IMR-90 (cell line): Measurements from ENCODE around the gene TMEM214. TPM values are rescaled to one million over a fixed set of nuclear protein-coding genes. Genes with fewer than 3 reads are reported as not detected.

Experiments used
- ATAC-seq: fragments of 200-7000 bp; cut with Tn5 transposase; 2 replicates; pipeline ENCODE4 v1.9.1; 2020; ENCODE audit warnings: low read depth, mild to moderate bottlenecking, moderate library complexity
- BruUV-seq: library from RNA; stranded (reverse); fragments of 400-500 nt; replicated peaks from 2 replicates; lab custom pipeline; 2021; lab: Mats Ljungman, UMichigan
- CTCF ChIA-PET: fragments of 300-600 bp; formaldehyde crosslinking; extraction: SDS; loops from one replicate; lab custom pipeline; 2021; ENCODE audit warnings: antibody characterized with exemption; lab: Yijun Ruan, JAX
- POLR2A ChIA-PET: fragments of 300-600 bp; sonication (Branson Sonifier 250); formaldehyde crosslinking; loops from one replicate; lab custom pipeline; 2022; ENCODE audit warnings: antibody characterized with exemption; ENCODE audit not compliant: unreplicated experiment; lab: Charles Lee
- DNase-seq: peaks from one replicate; pipeline ENCODE4 v3.0.0; 2013
- H2AFZ ChIP-seq: replicated peaks from 2 replicates; pipeline ENCODE3; 2013; ENCODE audit warnings: low read length, mild to moderate bottlenecking; ENCODE audit not compliant: poor library complexity
- H2AK5ac ChIP-seq: 2 replicates; pipeline ENCODE4 v1.6.1; 2013; ENCODE audit warnings: low read depth, low read length, inconsistent platforms
- H2AK9ac ChIP-seq: replicated peaks from 2 replicates; pipeline ENCODE3; 2013; ENCODE audit warnings: mild to moderate bottlenecking, low read depth, low read length, moderate library complexity; ENCODE audit not compliant: poor library complexity
- H2BK120ac ChIP-seq: 2 replicates; pipeline ENCODE4 v1.6.1; 2013; ENCODE audit warnings: low read depth, low read length, inconsistent platforms
- H2BK15ac ChIP-seq: 3 replicates; pipeline ENCODE4 v1.6.1; 2013; ENCODE audit warnings: low read depth, low read length, inconsistent platforms
- H2BK20ac ChIP-seq: 2 replicates; pipeline ENCODE4 v1.6.1; 2013; ENCODE audit warnings: low read depth, mild to moderate bottlenecking, inconsistent platforms, low read length, moderate library complexity
- H2BK5ac ChIP-seq: 2 replicates; pipeline ENCODE4 v1.6.1; 2013; ENCODE audit warnings: mild to moderate bottlenecking, low read depth, low read length, inconsistent platforms; ENCODE audit not compliant: poor library complexity, severe bottlenecking
- H3K14ac ChIP-seq: replicated peaks from 2 replicates; pipeline ENCODE4 v1.6.1; 2013; ENCODE audit warnings: low read depth, low read length, inconsistent platforms
- H3K18ac ChIP-seq: 2 replicates; pipeline ENCODE4 v1.6.1; 2013; ENCODE audit warnings: low read depth, low read length, control low read depth
- H3K23ac ChIP-seq: 2 replicates; pipeline ENCODE4 v1.6.1; 2013; ENCODE audit warnings: low read depth, low read length, inconsistent platforms
- H3K27ac ChIP-seq: 2 replicates; pipeline ENCODE4 v1.5.1; 2013; ENCODE audit warnings: mild to moderate bottlenecking, control low read depth, low read length; ENCODE audit not compliant: insufficient read depth
- H3K27me3 ChIP-seq: 2 replicates; pipeline ENCODE4 v1.6.1; 2013; ENCODE audit warnings: low read length; ENCODE audit not compliant: control insufficient read depth, insufficient read depth
- H3K36me3 ChIP-seq: 2 replicates; pipeline ENCODE4 v1.6.1; 2013; ENCODE audit warnings: low read length, mixed read lengths; ENCODE audit not compliant: control insufficient read depth, insufficient read depth
- H3K4ac ChIP-seq: 2 replicates; pipeline ENCODE4 v1.6.1; 2013; ENCODE audit warnings: low read depth, low read length, inconsistent platforms
- H3K4me1 ChIP-seq: 2 replicates; pipeline ENCODE4 v1.6.1; 2013; ENCODE audit warnings: low read length, mixed read lengths; ENCODE audit not compliant: control insufficient read depth, insufficient read depth
- H3K4me2 ChIP-seq: 2 replicates; pipeline ENCODE4 v1.6.1; 2013; ENCODE audit warnings: low read depth, mild to moderate bottlenecking, control low read depth, low read length, moderate library complexity
- H3K4me3 ChIP-seq: 2 replicates; pipeline ENCODE4 v1.5.1; 2013; ENCODE audit warnings: low read depth, mild to moderate bottlenecking, control low read depth, low read length, moderate library complexity; ENCODE audit not compliant: insufficient read depth
- H3K56ac ChIP-seq: 2 replicates; pipeline ENCODE4 v1.6.1; 2013; ENCODE audit warnings: low read length, inconsistent platforms; ENCODE audit not compliant: insufficient read depth; ENCODE audit errors: extremely low read depth
- H3K79me1 ChIP-seq, 2 experiments: 2 replicates each; pipeline ENCODE4 v1.6.1; 2013; ENCODE audit warnings: low read length in 2 of 2, inconsistent platforms in 1 of 2, low read depth in 1 of 2
- H3K9ac ChIP-seq: 2 replicates; pipeline ENCODE4 v1.6.1; 2013; ENCODE audit warnings: low read depth, low read length, control low read depth
- H3K9me1 ChIP-seq: 2 replicates; pipeline ENCODE4 v1.6.1; 2013; ENCODE audit warnings: low read length, inconsistent platforms; ENCODE audit not compliant: insufficient read depth
- H3K9me3 ChIP-seq: 2 replicates; pipeline ENCODE4 v1.6.1; 2013; ENCODE audit warnings: low read length; ENCODE audit not compliant: control insufficient read depth, insufficient read depth
- H4K20me1 ChIP-seq: 2 replicates; pipeline ENCODE4 v1.6.1; 2013; ENCODE audit warnings: low read length, inconsistent platforms; ENCODE audit not compliant: insufficient read depth
- H4K5ac ChIP-seq: 2 replicates; pipeline ENCODE4 v1.6.1; 2013; ENCODE audit warnings: mild to moderate bottlenecking, low read depth, low read length, control low read depth
- H4K8ac ChIP-seq, 2 experiments: 2 replicates each; pipeline ENCODE4 v1.6.1; 2013; ENCODE audit warnings: low read depth in 2 of 2, low read length in 2 of 2, control low read depth in 1 of 2, inconsistent platforms in 1 of 2
- H4K91ac ChIP-seq: 2 replicates; pipeline ENCODE4 v1.6.1; 2013; ENCODE audit warnings: low read depth, low read length, inconsistent platforms; ENCODE audit not compliant: insufficient read depth
- BHLHE40 ChIP-seq: fragments of 150-350 bp; IDR thresholded peaks from 2 replicates; pipeline ENCODE4 v1.6.1; 2016; ENCODE audit warnings: mild to moderate bottlenecking, low read depth, low read length
- CEBPB ChIP-seq: IDR thresholded peaks from 2 replicates; pipeline ENCODE4 v1.6.1; 2012; ENCODE audit warnings: low read depth, low read length, improper control_type of control experiment
- CHD1 ChIP-seq: IDR thresholded peaks from 2 replicates; pipeline ENCODE4 v1.6.1; 2012; ENCODE audit warnings: low read depth, low read length, improper control_type of control experiment
- FOS ChIP-seq: fragments of 150-350 bp; IDR thresholded peaks from 2 replicates; pipeline ENCODE4 v1.6.1; 2016; ENCODE audit warnings: low read depth, low read length
- MXI1 ChIP-seq: IDR thresholded peaks from 2 replicates; pipeline ENCODE4 v1.6.1; 2012; ENCODE audit warnings: low read depth, mild to moderate bottlenecking, low read length, moderate library complexity, borderline replicate concordance
- POLR2A ChIP-seq: IDR thresholded peaks from 2 replicates; pipeline ENCODE4 v1.6.1; 2012; ENCODE audit warnings: mild to moderate bottlenecking, low read depth, low read length
- RAD21 ChIP-seq: IDR thresholded peaks from 2 replicates; pipeline ENCODE4 v1.6.1; 2012; ENCODE audit warnings: low read length, improper control_type of control experiment
- RCOR1 ChIP-seq: IDR thresholded peaks from 2 replicates; pipeline ENCODE4 v1.6.1; 2012; ENCODE audit warnings: mild to moderate bottlenecking, low read length, improper control_type of control experiment; ENCODE audit not compliant: insufficient replicate concordance
- RFX5 ChIP-seq: IDR thresholded peaks from 2 replicates; pipeline ENCODE4 v1.8.0; 2012; ENCODE audit warnings: low read depth, mild to moderate bottlenecking, low read length, moderate library complexity
- SMC3 ChIP-seq: fragments of 150-350 bp; IDR thresholded peaks from 2 replicates; pipeline ENCODE4 v1.6.1; 2016; ENCODE audit warnings: low read depth, mild to moderate bottlenecking, antibody characterized with exemption, low read length, moderate library complexity
- WGBS, 2 experiments: methylation state at CpG; one replicate each; pipeline versions ENCODE4 v1.1.5 to v1.1.7; 2013; ENCODE audit warnings: missing lambda C conversion rate in 2 of 2; ENCODE audit not compliant: insufficient read length in 1 of 2; ENCODE audit errors: extremely low coverage in 2 of 2; 5-methylcytosine and 5-hydroxymethylcytosine counted together
- dilution Hi-C: fragments of 300-500 bp; cut with HindIII; formaldehyde crosslinking; loops from one replicate; pipeline ENCODE4 v1.14.3; 2018; ENCODE audit warnings: low sequenced_read_pairs; ENCODE audit not compliant: unreplicated experiment
- in situ Hi-C: fragments of 300-500 bp; cut with MboI; formaldehyde crosslinking; loops from 3 replicates; pipeline ENCODE4 v1.14.3; 2019; ENCODE audit warnings: low sequenced_read_pairs, inconsistent platforms, mixed read lengths
- intact Hi-C: fragments of 100-400 bp; cut with micrococcal nuclease; formaldehyde crosslinking; loops from 2 replicates; pipeline ENCODE4 v1.10.0; 2022
- polyA plus RNA-seq, 3 experiments: library from polyadenylated mRNA; depleted of rRNA; stranded (reverse); fragments of >200 nt; gene quantifications; 2 replicates each; pipeline ENCODE4 v1.2.3, GENCODE V29; 2012; ENCODE audit warnings: low replicate concordance in 1 of 3
- total RNA-seq: library from RNA; depleted of rRNA; stranded (reverse); fragments of >200 nt; gene quantifications from 2 replicates; pipeline ENCODE4 v1.2.3, GENCODE V29; 2012
- TF ChIP-seq, protein P1 (sequence below): fragments of 150-350 bp; IDR thresholded peaks from 2 replicates; pipeline ENCODE4 v1.6.1; 2016; ENCODE audit warnings: low read depth, mild to moderate bottlenecking, low read length, moderate library complexity, borderline replicate concordance
- TF ChIP-seq, protein P2 (sequence below): conservative IDR thresholded peaks from 2 replicates; pipeline ENCODE4 v1.5.1; 2012; ENCODE audit warnings: mild to moderate bottlenecking, low read depth, low read length, improper control_type of control experiment
- TF ChIP-seq, protein P3 (sequence below): fragments of 150-350 bp; IDR thresholded peaks from 2 replicates; pipeline ENCODE4 v1.6.1; 2017; ENCODE audit warnings: mild to moderate bottlenecking, antibody characterized with exemption, low read length, low read depth

The TMEM214 gene
- total and polyA plus RNA-seq, 2 of the 4 experiments (the other 2 are of a cell fraction) = 32.1 to 121 TPM

DNA sequence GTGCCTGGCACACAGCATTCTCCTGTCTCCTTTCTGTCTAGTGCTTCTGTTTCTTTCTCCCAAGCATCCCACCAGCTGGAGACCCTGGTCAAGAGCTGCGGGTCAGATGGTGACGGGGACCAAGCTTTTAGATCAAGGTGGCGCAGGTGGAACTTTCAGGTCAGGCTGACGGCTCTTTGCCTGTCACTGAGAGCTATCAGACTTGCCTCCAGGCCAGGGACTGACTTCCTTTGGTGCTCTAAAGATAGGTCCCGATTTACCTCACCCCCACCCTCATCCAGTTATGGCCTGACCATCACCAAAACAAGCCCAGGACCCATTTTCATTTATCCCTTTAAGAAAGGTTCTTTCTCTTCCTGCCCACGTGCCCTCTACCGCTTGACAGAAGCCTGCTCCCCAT, 44.5 kb downstream of the TMEM214 start:
- peaks cover 14% of the 10 kb centered on the region for H4K20me1 ChIP-seq
- WGBS, 2 experiments = 100% methylated on average over 3 of the region's 7 CpGs; no CpG with 5 or more reads in 1 of the 2 experiments
- no peak overlapping the region for H2AFZ ChIP-seq

More for the DNA sequence above, 44.5 kb downstream of the TMEM214 start:
- H2BK15ac ChIP-seq = peak overlapping the region; percentile 78; the same call in 2 of the 3 replicates
- peak overlapping the region; percentile 59 for H2BK20ac ChIP-seq
- peak overlapping the region; percentile 73 for H2AK9ac ChIP-seq
- H2AK5ac ChIP-seq = peak overlapping the region; percentile 96
- no peak overlapping the region for H3K56ac ChIP-seq
- H3K23ac ChIP-seq = peak overlapping the region; percentile 17; the same call in 1 of the 2 replicates
- H3K27me3 ChIP-seq = no peaks in the 10 kb centered on the region
- peak overlapping the region; percentile 73 for H3K4ac ChIP-seq
- H3K9me3 ChIP-seq = no peaks in the 10 kb centered on the region
- H3K9ac ChIP-seq = no peak overlapping the region
- peak overlapping the region; percentile 37 for H4K91ac ChIP-seq
- peaks cover 3 to 39% of the 10 kb centered on the region in 2 experiments; a peak in 3 of 4 replicates for H3K79me1 ChIP-seq
- intact Hi-C loops = no loop called here
- ChIA-PET POLR2A (interaction anchor here (0.5 kb wide), 1 partner anchor 350 kb away, joined by 3 read pairs; no protein-coding TSS in a partner anchor), CTCF (interaction anchor here (0.5 to 1.3 kb wide), 2 partner anchors 231 to 1319 kb away, joined by 3 read pairs; no protein-coding TSS in a partner anchor)
- peak overlapping the region; percentile 11; the same call in 1 of the 2 replicates for H4K5ac ChIP-seq
- ATAC-seq (no peak), DNase-seq (no peak)
- in situ Hi-C loops = no loop called here
- no TSS peak for BruUV-seq
- H3K14ac ChIP-seq = peak overlapping the region; percentile 29
- TF ChIP-seq CHD1 = no peak
- no peak for TF ChIP-seq RAD21
- TF ChIP-seq POLR2A = no peak
- TF ChIP-seq, protein P1, sequence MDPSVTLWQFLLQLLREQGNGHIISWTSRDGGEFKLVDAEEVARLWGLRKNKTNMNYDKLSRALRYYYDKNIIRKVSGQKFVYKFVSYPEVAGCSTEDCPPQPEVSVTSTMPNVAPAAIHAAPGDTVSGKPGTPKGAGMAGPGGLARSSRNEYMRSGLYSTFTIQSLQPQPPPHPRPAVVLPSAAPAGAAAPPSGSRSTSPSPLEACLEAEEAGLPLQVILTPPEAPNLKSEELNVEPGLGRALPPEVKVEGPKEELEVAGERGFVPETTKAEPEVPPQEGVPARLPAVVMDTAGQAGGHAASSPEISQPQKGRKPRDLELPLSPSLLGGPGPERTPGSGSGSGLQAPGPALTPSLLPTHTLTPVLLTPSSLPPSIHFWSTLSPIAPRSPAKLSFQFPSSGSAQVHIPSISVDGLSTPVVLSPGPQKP = no peak
- TF ChIP-seq RCOR1 = no peak
- no peak for TF ChIP-seq RFX5
- TF ChIP-seq FOS = no peak
- TF ChIP-seq MXI1 = no peak
- TF ChIP-seq, protein P2, sequence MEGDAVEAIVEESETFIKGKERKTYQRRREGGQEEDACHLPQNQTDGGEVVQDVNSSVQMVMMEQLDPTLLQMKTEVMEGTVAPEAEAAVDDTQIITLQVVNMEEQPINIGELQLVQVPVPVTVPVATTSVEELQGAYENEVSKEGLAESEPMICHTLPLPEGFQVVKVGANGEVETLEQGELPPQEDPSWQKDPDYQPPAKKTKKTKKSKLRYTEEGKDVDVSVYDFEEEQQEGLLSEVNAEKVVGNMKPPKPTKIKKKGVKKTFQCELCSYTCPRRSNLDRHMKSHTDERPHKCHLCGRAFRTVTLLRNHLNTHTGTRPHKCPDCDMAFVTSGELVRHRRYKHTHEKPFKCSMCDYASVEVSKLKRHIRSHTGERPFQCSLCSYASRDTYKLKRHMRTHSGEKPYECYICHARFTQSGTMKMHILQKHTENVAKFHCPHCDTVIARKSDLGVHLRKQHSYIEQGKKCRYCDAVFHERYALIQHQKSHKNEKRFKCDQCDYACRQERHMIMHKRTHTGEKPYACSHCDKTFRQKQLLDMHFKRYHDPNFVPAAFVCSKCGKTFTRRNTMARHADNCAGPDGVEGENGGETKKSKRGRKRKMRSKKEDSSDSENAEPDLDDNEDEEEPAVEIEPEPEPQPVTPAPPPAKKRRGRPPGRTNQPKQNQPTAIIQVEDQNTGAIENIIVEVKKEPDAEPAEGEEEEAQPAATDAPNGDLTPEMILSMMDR = no peak
- TF ChIP-seq, protein P3, sequence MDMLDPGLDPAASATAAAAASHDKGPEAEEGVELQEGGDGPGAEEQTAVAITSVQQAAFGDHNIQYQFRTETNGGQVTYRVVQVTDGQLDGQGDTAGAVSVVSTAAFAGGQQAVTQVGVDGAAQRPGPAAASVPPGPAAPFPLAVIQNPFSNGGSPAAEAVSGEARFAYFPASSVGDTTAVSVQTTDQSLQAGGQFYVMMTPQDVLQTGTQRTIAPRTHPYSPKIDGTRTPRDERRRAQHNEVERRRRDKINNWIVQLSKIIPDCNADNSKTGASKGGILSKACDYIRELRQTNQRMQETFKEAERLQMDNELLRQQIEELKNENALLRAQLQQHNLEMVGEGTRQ = no peak
- TF ChIP-seq BHLHE40 = no peak
- TF ChIP-seq CEBPB = no peak
- TF ChIP-seq SMC3 = no peak
- H4K8ac ChIP-seq = peak overlapping the region in 1 of 2 experiments; percentile 70; a peak in 2 of 4 replicates
- H3K4me1 ChIP-seq = peaks cover 36% of the 10 kb centered on the region
- dilution Hi-C loops = no loop called here
- peaks cover 13% of the 10 kb centered on the region; the same call in 1 of the 2 replicates for H3K36me3 ChIP-seq
- peaks cover 15% of the 10 kb centered on the region; the same call in 1 of the 2 replicates for H3K9me1 ChIP-seq
- no peak overlapping the region for H3K4me2 ChIP-seq
- no peak overlapping the region for H3K4me3 ChIP-seq
- H3K27ac ChIP-seq = 0 out of 2 replicates have a peak overlapping the region, but pooled peaks have one; percentile 2
- H2BK5ac ChIP-seq = peak overlapping the region; percentile 2
- H3K18ac ChIP-seq = peak overlapping the region; percentile 11; the same call in 1 of the 2 replicates
- peak overlapping the region; percentile 79 for H2BK120ac ChIP-seq
